ENCODE measurements around the gene ROR1. TPM values are rescaled to one million over a fixed set of nuclear protein-coding genes. Genes with fewer than 3 reads are reported as not detected.

Gene ROR1
- total and polyA plus RNA-seq, 4 experiments from 2014 or later: not detected

DNA sequence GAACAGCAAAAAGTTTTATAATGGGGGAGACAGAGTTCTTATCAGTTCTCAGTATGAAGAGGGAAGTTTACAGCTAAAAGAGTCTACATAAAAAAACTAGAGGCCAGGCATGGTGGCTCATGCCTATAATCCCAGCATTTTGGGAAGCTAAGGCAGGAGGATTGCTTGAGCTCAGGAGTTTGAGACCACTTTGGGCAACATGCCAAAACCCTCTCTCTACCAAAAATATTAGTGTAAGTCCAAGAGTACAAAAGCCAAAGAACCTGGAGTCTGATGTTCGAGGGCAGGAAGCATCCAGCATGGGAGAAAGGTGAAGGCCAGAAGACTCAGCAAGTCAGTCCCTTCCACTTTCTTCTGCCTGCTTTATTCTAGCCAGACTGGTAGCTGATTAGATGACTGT is 35.0 kb upstream of the ROR1 start:
- Mint-ChIP-seq H3K4me1 (peaks cover 0 to 8% (median 2%) of the 10 kb centered on the region in 4 donors), H3K4me3 (no peak overlapping the region), H3K36me3 (no peaks in the 10 kb centered on the region), H3K27ac (no peak overlapping the region), H3K9me3 (peaks cover 2 to 16% (median 9%) of the 10 kb centered on the region in 8 donors), H3K27me3 (peaks cover 9 to 11% of the 10 kb centered on the region in 2 donors)
- no peak for DNase-seq
- no peaks in the 10 kb centered on the region for H3K9me3 ChIP-seq (ENCODE audit: control insufficient read depth in 1 of 2, low read length in 2 of 2)
- ChIA-PET CTCF (ENCODE audit: partially characterized antibody) (no interaction called here), POLR2A (ENCODE audit: partially characterized antibody) (no interaction called here)
- intact Hi-C loops (cut with micrococcal nuclease): no loop called here
- no peak overlapping the region for H3K4me3 ChIP-seq (ENCODE audit: low read length in 2 of 2)
- H3K27me3 ChIP-seq (ENCODE audit: insufficient read depth, low read length): no peaks in the 10 kb centered on the region
- no peaks in the 10 kb centered on the region for H3K36me3 ChIP-seq (ENCODE audit: insufficient read depth, low read length)
- no peaks in the 10 kb centered on the region for H3K4me1 ChIP-seq (ENCODE audit: insufficient read depth, low read length)
- no peak overlapping the region for H3K27ac ChIP-seq (ENCODE audit: low read depth, low read length)

DNA sequence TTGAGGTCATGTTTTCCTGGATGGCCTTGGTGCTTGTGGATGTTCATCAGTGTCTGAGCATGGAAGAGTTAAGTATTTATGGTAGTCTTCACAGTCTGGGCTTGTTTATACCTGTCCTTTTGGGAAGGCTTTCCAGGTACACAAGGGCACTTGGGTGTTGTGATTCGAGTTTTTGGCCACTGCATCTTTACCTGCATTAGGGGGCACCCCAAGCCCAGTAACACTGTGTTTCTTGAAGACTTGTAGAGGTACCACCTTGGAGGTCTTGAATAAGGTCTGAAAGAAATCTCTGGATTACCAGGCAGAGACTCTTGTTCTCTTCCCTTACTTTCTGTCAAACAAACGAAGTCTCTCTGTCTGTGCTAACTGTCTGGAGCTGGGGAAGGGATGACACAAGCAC is 34.4 kb upstream of the ROR1 start:
- Histone ChIP-seq H3K36me3 (ENCODE audit: insufficient read depth, low read length) (no peaks in the 10 kb centered on the region), H3K27ac (ENCODE audit: low read depth, low read length) (no peak overlapping the region), H3K27me3 (ENCODE audit: insufficient read depth, low read length) (no peaks in the 10 kb centered on the region), H3K9me3 (ENCODE audit: control insufficient read depth in 1 of 2, low read length in 2 of 2) (no peaks in the 10 kb centered on the region), H3K4me1 (ENCODE audit: insufficient read depth, low read length) (no peaks in the 10 kb centered on the region), H3K4me3 (ENCODE audit: low read length in 2 of 2) (no peak overlapping the region)
- ChIA-PET CTCF (ENCODE audit: partially characterized antibody) (no interaction called here), POLR2A (ENCODE audit: partially characterized antibody) (no interaction called here)
- no peak for DNase-seq
- Mint-ChIP-seq H3K27ac (peak overlapping the region in 1 of 7 donors; percentile 28), H3K9me3 (peaks cover 2 to 16% (median 9%) of the 10 kb centered on the region in 8 donors), H3K36me3 (no peaks in the 10 kb centered on the region), H3K4me3 (no peak overlapping the region), H3K4me1 (peaks cover 0 to 8% (median 2%) of the 10 kb centered on the region in 4 donors), H3K27me3 (peaks cover 9 to 11% of the 10 kb centered on the region in 2 donors)
- intact Hi-C loops (cut with micrococcal nuclease): no loop called here

DNA sequence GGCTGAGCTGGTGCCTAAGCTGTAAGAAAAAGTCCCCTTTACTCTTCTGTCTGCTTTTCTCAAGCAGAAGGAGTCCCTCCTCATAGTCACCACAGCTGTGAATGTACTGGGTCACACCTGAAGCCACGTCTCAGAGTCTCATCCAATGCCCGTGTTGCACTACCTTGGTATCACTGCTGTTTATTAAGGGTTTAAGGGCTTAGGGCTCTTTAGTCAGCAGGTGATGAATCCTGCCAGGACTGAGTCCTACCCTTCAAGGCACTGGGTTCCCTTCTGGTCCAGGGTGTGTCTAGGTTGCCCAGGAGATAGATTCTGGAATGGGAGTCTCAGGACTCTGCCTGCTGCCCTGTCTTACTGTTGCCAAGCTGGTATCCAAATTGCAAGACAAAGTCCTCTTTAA is 33.4 kb upstream of the ROR1 start:
- Mint-ChIP-seq H3K4me1 (peaks cover 0 to 8% (median 2%) of the 10 kb centered on the region in 4 donors), H3K27me3 (peaks cover 8 to 9% of the 10 kb centered on the region in 2 donors), H3K36me3 (no peaks in the 10 kb centered on the region), H3K9me3 (peaks cover 0 to 16% (median 8%) of the 10 kb centered on the region in 8 donors), H3K4me3 (no peak overlapping the region), H3K27ac (no peak overlapping the region)
- Histone ChIP-seq H3K4me1 (ENCODE audit: insufficient read depth, low read length) (no peaks in the 10 kb centered on the region), H3K36me3 (ENCODE audit: insufficient read depth, low read length) (no peaks in the 10 kb centered on the region), H3K4me3 (ENCODE audit: low read length in 2 of 2) (no peak overlapping the region), H3K27me3 (ENCODE audit: insufficient read depth, low read length) (no peaks in the 10 kb centered on the region), H3K27ac (ENCODE audit: low read depth, low read length) (no peak overlapping the region), H3K9me3 (ENCODE audit: control insufficient read depth in 1 of 2, low read length in 2 of 2) (no peaks in the 10 kb centered on the region)
- ChIA-PET CTCF (ENCODE audit: partially characterized antibody) (no interaction called here), POLR2A (ENCODE audit: partially characterized antibody) (no interaction called here)
- no peak for DNase-seq
- intact Hi-C loops (cut with micrococcal nuclease): no loop called here

DNA sequence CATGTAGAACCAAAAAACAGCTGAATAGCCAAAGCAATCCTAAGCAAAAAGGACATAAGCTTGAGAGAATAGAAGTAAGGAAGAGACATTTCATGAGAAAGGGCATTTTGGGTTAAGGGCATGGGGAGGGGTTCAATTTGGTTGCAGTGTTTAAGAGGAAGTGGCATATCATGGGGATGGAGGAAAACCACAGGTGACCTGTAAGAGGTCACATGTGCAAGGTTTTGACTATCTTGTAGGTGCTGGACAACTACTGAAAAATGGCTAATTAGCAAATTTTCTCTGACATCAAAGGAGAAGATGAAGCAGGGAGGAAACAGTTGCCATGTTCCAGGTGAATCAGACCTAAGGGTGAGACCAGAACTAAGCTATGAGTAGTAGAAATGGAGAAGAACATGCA is 31.3 kb upstream of the ROR1 start:
- Histone ChIP-seq H3K36me3 (ENCODE audit: insufficient read depth, low read length) (no peaks in the 10 kb centered on the region), H3K9me3 (ENCODE audit: control insufficient read depth in 1 of 2, low read length in 2 of 2) (no peaks in the 10 kb centered on the region), H3K27ac (ENCODE audit: low read depth, low read length) (no peak overlapping the region), H3K4me1 (ENCODE audit: insufficient read depth, low read length) (no peaks in the 10 kb centered on the region), H3K4me3 (ENCODE audit: low read length in 2 of 2) (no peak overlapping the region), H3K27me3 (ENCODE audit: insufficient read depth, low read length) (no peaks in the 10 kb centered on the region)
- intact Hi-C loops (cut with micrococcal nuclease): no loop called here
- H3K4me3 Mint-ChIP-seq: no peak overlapping the region
- peak overlapping the region in 1 of 7 donors; percentile 0 for H3K27ac Mint-ChIP-seq
- H3K36me3 Mint-ChIP-seq: no peaks in the 10 kb centered on the region
- POLR2A ChIA-PET (ENCODE audit: partially characterized antibody): no interaction called here
- peaks cover 0 to 11% (median under 1%) of the 10 kb centered on the region in 8 donors for H3K9me3 Mint-ChIP-seq
- peaks cover 0 to 8% (median 5%) of the 10 kb centered on the region in 4 donors for H3K4me1 Mint-ChIP-seq
- peaks cover 4 to 12% of the 10 kb centered on the region in 2 donors for H3K27me3 Mint-ChIP-seq
- CTCF ChIA-PET (ENCODE audit: partially characterized antibody): no interaction called here
- DNase-seq: no peak

DNA sequence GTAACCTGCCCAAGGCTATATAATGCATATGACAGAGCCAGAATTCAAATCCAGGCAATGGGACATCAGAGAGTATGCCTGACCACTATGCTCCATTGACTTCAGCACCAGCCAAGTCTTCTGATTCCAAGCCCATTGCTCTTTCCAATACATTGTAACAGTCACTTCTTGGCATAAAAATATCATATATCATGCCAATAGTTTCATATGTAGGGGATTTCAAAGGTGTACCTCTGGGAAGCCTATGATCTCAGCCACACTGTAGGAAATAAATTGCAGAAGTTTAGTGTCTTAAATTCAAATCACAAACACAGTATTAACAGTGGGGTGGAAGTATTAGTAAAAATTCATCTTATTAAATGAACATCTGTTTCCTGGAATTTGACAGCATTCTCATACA is 30.0 kb upstream of the ROR1 start:
- H3K36me3 Mint-ChIP-seq: no peaks in the 10 kb centered on the region
- CTCF ChIA-PET (ENCODE audit: partially characterized antibody): no interaction called here
- Histone ChIP-seq H3K4me1 (ENCODE audit: insufficient read depth, low read length) (no peaks in the 10 kb centered on the region), H3K27me3 (ENCODE audit: insufficient read depth, low read length) (no peaks in the 10 kb centered on the region), H3K9me3 (ENCODE audit: control insufficient read depth in 1 of 2, low read length in 2 of 2) (no peaks in the 10 kb centered on the region), H3K4me3 (ENCODE audit: low read length in 2 of 2) (no peak overlapping the region), H3K27ac (ENCODE audit: low read depth, low read length) (no peak overlapping the region), H3K36me3 (ENCODE audit: insufficient read depth, low read length) (no peaks in the 10 kb centered on the region)
- POLR2A ChIA-PET (ENCODE audit: partially characterized antibody): no interaction called here
- intact Hi-C loops (cut with micrococcal nuclease): no loop called here
- peaks cover 0 to 7% (median 0%) of the 10 kb centered on the region in 8 donors for H3K9me3 Mint-ChIP-seq
- H3K27me3 Mint-ChIP-seq: peaks cover 7 to 12% of the 10 kb centered on the region in 2 donors
- no peak overlapping the region for H3K27ac Mint-ChIP-seq
- no peak for DNase-seq
- no peak overlapping the region for H3K4me3 Mint-ChIP-seq
- H3K4me1 Mint-ChIP-seq: peaks cover 0 to 8% (median 5%) of the 10 kb centered on the region in 4 donors

DNA sequence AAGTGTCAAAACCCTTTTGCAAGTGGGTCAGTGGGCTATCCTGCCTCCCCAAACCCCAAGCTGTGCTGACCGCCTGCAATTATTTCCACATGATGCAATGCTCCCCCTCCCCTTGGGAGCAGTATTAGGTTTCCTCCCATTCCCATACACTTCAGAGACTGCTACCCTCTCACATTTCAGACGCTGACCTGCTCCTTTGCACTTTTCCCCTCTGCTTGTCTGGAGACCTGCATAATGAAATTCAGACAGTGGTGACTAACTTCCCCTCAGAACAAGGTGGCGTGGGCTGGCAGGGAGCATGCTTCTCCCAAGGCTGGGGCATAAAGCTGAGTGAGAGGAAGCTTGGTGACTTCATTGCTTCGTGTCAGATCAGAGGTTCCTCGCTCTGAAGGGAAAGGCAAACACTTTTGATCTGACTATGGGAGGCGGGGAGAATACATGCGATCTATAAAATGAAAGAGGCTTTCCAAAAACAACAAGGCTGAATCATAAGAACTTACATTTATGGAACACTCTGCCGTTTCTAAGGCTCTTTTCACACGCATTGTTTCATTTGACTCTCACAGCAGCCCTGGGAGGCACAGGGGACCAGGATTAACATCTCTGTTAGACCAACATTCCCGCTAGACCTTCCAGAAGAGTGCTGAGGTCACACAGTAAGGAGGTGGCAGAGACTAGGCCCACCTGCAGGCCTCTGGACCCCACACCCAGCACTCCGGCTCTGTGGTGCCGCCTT is 27.5 kb upstream of the ROR1 start:
- Mint-ChIP-seq H3K4me1 (peaks cover 0 to 8% (median 5%) of the 10 kb centered on the region in 4 donors), H3K27ac (no peak overlapping the region), H3K9me3 (peaks cover 0 to 4% (median 0%) of the 10 kb centered on the region in 8 donors), H3K36me3 (no peaks in the 10 kb centered on the region), H3K27me3 (peaks cover 6 to 17% of the 10 kb centered on the region in 2 donors), H3K4me3 (no peak overlapping the region)
- no peak for DNase-seq
- no peak overlapping the region for H3K27ac ChIP-seq (ENCODE audit: low read depth, low read length)
- no peaks in the 10 kb centered on the region for H3K4me1 ChIP-seq (ENCODE audit: insufficient read depth, low read length)
- no peaks in the 10 kb centered on the region for H3K36me3 ChIP-seq (ENCODE audit: insufficient read depth, low read length)
- no peaks in the 10 kb centered on the region for H3K9me3 ChIP-seq (ENCODE audit: control insufficient read depth in 1 of 2, low read length in 2 of 2)
- no peak overlapping the region for H3K4me3 ChIP-seq (ENCODE audit: low read length in 2 of 2)
- CTCF ChIA-PET (ENCODE audit: partially characterized antibody): no interaction called here
- H3K27me3 ChIP-seq (ENCODE audit: insufficient read depth, low read length): no peaks in the 10 kb centered on the region
- intact Hi-C loops (cut with micrococcal nuclease): no loop called here
- POLR2A ChIA-PET (ENCODE audit: partially characterized antibody): no interaction called here

DNA sequence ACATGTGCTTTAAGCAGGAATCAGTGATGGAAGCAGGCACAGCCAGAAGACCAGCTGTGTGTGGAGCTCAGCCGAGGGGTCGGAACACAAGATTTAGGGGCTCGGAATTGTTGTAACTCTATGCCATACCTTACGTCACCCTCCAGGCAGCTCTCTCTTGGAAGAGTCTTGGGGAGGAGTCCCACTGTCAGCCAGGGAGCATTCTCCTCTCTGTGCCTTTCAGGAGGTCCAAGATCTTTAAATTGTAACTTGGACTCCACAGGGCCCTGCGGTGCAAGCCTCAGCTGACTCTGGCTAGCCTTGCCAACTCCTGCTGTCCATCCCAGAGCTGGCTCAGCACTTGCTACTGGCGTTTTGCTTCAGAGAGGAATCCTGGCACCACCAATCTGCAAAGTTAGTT is 26.4 kb upstream of the ROR1 start:
- Mint-ChIP-seq H3K4me3 (no peak overlapping the region), H3K27ac (no peak overlapping the region), H3K4me1 (peaks cover 0 to 5% (median 3%) of the 10 kb centered on the region in 4 donors), H3K9me3 (peaks cover 0 to 2% (median 0%) of the 10 kb centered on the region in 8 donors), H3K36me3 (no peaks in the 10 kb centered on the region), H3K27me3 (peaks cover 5 to 16% of the 10 kb centered on the region in 2 donors)
- Histone ChIP-seq H3K4me3 (ENCODE audit: low read length in 2 of 2) (no peak overlapping the region), H3K9me3 (ENCODE audit: control insufficient read depth in 1 of 2, low read length in 2 of 2) (no peaks in the 10 kb centered on the region), H3K4me1 (ENCODE audit: insufficient read depth, low read length) (no peaks in the 10 kb centered on the region), H3K27ac (ENCODE audit: low read depth, low read length) (no peak overlapping the region), H3K36me3 (ENCODE audit: insufficient read depth, low read length) (no peaks in the 10 kb centered on the region), H3K27me3 (ENCODE audit: insufficient read depth, low read length) (no peaks in the 10 kb centered on the region)
- DNase-seq: no peak
- ChIA-PET CTCF (ENCODE audit: partially characterized antibody) (no interaction called here), POLR2A (ENCODE audit: partially characterized antibody) (no interaction called here)
- intact Hi-C loops (cut with micrococcal nuclease): no loop called here

All from CD4-positive, alpha-beta memory T cell (primary cell).